ENCODE measurements around the gene MT1M.
"Not testable (repeated sequence)": the region's sequence is repeated elsewhere in the genome, so short reads cannot be mapped to it uniquely, and the experiment has no call there.

DNA sequence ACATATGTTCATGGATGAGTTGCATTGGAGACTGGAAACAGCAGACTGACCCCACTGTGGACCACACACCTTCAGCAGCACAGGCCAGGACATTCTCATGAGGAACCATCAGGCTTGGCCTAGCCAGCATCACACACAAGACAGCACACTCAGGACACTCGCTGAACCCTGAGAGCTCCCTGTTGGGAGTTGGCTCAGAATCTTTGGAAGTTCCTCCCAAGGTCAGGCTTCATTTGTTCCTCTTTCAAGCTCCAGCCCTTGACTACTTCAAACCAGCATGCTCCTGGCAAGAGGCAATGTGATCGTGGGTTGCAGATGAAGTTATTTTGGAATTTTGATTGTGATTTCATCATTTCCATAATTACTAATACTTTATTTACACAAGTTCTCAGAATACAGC, 39.2 kb downstream of the MT1M start:
- TF ChIP-seq, protein P1, sequence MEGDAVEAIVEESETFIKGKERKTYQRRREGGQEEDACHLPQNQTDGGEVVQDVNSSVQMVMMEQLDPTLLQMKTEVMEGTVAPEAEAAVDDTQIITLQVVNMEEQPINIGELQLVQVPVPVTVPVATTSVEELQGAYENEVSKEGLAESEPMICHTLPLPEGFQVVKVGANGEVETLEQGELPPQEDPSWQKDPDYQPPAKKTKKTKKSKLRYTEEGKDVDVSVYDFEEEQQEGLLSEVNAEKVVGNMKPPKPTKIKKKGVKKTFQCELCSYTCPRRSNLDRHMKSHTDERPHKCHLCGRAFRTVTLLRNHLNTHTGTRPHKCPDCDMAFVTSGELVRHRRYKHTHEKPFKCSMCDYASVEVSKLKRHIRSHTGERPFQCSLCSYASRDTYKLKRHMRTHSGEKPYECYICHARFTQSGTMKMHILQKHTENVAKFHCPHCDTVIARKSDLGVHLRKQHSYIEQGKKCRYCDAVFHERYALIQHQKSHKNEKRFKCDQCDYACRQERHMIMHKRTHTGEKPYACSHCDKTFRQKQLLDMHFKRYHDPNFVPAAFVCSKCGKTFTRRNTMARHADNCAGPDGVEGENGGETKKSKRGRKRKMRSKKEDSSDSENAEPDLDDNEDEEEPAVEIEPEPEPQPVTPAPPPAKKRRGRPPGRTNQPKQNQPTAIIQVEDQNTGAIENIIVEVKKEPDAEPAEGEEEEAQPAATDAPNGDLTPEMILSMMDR (IDR thresholded peaks at IDR 0.05): not testable (repeated sequence)
- TF ChIP-seq POLR2A (IDR thresholded peaks at IDR 0.05): not testable (repeated sequence)
